Ishikawa (cell line): ENCODE results near the gene SH3BP4.

Experiments
- CEBPB ChIP-seq: IDR thresholded peaks from 2 replicates; pipeline ENCODE4 v1.6.1; 2012
- CREB1 ChIP-seq: IDR thresholded peaks from 2 replicates; pipeline ENCODE4 v1.6.1; 2012; ENCODE audit warnings: low read depth
- EGR1 ChIP-seq: IDR thresholded peaks from 2 replicates; pipeline ENCODE4 v1.6.1; 2012
- EP300 ChIP-seq: IDR thresholded peaks from 2 replicates; pipeline ENCODE4 v1.6.1; 2012; ENCODE audit warnings: borderline replicate concordance
- FOXM1 ChIP-seq: IDR thresholded peaks from 2 replicates; pipeline ENCODE4 v1.6.1; 2012; ENCODE audit warnings: low read depth, borderline replicate concordance
- NFIC ChIP-seq: IDR thresholded peaks from 2 replicates; pipeline ENCODE4 v1.6.1; 2012
- RAD21 ChIP-seq: IDR thresholded peaks from 2 replicates; pipeline ENCODE4 v1.6.1; 2012; ENCODE audit warnings: low read depth
- TAF1 ChIP-seq: IDR thresholded peaks from 2 replicates; pipeline ENCODE4 v1.6.1; 2012; ENCODE audit warnings: low read depth, mild to moderate bottlenecking
- TCF12 ChIP-seq: IDR thresholded peaks from 2 replicates; pipeline ENCODE4 v1.6.1; 2012; ENCODE audit warnings: low read depth
- TEAD4 ChIP-seq: IDR thresholded peaks from 2 replicates; pipeline ENCODE4 v1.6.1; 2012
- YY1 ChIP-seq: IDR thresholded peaks from 2 replicates; pipeline ENCODE4 v1.6.1; 2012; ENCODE audit warnings: low read depth
- ZBTB7A ChIP-seq: IDR thresholded peaks from 2 replicates; pipeline ENCODE4 v1.6.1; 2012; ENCODE audit warnings: low read depth
- TF ChIP-seq, protein P1 (sequence below): IDR thresholded peaks from 2 replicates; pipeline ENCODE4 v1.6.1; 2012
- TF ChIP-seq, protein P2 (sequence below): IDR thresholded peaks from 2 replicates; pipeline ENCODE4 v1.6.1; 2012
- TF ChIP-seq, protein P3 (sequence below): IDR thresholded peaks from 2 replicates; pipeline ENCODE4 v1.6.1; 2012; ENCODE audit warnings: low read depth, mild to moderate bottlenecking

Gene SH3BP4

DNA sequence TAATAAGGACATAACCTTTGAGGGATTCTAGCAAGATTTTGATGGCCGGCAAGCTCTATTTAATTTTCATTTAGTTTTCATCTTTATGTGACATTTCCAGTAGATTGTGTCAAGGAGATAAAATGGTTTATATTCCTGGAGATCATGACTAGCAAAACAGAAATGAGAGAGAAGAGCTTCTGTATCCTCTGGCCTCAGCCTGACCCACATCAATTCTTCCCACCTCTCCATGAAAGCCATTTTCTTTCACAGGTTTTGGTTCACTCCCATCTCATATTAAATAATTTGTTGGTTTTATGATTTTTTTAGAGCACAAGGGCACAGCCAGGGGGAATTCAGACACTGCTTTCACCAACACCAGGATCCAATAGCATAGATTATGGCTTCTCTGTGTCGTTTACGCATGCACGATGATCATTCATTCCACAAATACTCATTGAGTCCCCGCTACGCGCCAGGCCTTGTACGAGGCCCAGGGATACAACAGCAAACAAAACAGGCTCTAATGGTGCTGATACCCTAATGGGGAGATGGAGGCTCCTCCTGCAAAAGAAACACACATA is 85.9 kb downstream of the SH3BP4 start:
- no peak for TF ChIP-seq EGR1
- TF ChIP-seq YY1: no peak
- TF ChIP-seq, protein P1, sequence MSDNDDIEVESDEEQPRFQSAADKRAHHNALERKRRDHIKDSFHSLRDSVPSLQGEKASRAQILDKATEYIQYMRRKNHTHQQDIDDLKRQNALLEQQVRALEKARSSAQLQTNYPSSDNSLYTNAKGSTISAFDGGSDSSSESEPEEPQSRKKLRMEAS: no peak
- TF ChIP-seq TCF12: no peak
- TF ChIP-seq FOXM1: no peak
- TF ChIP-seq ZBTB7A: no peak
- no peak for TF ChIP-seq CREB1
- TF ChIP-seq, protein P2, sequence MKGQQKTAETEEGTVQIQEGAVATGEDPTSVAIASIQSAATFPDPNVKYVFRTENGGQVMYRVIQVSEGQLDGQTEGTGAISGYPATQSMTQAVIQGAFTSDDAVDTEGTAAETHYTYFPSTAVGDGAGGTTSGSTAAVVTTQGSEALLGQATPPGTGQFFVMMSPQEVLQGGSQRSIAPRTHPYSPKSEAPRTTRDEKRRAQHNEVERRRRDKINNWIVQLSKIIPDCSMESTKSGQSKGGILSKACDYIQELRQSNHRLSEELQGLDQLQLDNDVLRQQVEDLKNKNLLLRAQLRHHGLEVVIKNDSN: no peak
- TF ChIP-seq TAF1: no peak
- TF ChIP-seq EP300: no peak
- TF ChIP-seq RAD21: no peak
- TF ChIP-seq, protein P3, sequence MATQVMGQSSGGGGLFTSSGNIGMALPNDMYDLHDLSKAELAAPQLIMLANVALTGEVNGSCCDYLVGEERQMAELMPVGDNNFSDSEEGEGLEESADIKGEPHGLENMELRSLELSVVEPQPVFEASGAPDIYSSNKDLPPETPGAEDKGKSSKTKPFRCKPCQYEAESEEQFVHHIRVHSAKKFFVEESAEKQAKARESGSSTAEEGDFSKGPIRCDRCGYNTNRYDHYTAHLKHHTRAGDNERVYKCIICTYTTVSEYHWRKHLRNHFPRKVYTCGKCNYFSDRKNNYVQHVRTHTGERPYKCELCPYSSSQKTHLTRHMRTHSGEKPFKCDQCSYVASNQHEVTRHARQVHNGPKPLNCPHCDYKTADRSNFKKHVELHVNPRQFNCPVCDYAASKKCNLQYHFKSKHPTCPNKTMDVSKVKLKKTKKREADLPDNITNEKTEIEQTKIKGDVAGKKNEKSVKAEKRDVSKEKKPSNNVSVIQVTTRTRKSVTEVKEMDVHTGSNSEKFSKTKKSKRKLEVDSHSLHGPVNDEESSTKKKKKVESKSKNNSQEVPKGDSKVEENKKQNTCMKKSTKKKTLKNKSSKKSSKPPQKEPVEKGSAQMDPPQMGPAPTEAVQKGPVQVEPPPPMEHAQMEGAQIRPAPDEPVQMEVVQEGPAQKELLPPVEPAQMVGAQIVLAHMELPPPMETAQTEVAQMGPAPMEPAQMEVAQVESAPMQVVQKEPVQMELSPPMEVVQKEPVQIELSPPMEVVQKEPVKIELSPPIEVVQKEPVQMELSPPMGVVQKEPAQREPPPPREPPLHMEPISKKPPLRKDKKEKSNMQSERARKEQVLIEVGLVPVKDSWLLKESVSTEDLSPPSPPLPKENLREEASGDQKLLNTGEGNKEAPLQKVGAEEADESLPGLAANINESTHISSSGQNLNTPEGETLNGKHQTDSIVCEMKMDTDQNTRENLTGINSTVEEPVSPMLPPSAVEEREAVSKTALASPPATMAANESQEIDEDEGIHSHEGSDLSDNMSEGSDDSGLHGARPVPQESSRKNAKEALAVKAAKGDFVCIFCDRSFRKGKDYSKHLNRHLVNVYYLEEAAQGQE: no peak
- no peak for TF ChIP-seq TEAD4
- TF ChIP-seq CEBPB: no peak
- no peak for TF ChIP-seq NFIC

DNA sequence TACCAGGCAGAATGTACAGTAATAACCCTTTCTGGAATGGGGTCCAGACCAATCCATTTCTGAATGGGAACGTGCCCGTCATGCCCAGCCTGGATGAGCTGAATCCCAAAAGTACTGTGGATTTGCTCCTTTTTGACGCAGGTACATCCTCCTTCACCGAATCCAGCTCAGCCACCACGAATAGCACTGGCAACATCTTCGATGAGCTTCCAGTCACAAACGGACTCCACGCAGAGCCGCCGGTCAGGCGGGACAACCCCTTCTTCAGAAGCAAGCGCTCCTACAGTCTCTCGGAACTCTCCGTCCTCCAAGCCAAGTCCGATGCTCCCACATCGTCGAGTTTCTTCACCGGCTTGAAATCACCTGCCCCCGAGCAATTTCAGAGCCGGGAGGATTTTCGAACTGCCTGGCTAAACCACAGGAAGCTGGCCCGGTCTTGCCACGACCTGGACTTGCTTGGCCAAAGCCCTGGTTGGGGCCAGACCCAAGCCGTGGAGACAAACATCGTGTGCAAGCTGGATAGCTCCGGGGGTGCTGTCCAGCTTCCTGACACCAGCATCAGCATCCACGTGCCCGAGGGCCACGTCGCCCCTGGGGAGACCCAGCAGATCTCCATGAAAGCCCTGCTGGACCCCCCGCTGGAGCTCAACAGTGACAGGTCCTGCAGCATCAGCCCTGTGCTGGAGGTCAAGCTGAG is 89.6 kb downstream of the SH3BP4 start:
- TF ChIP-seq FOXM1: no peak
- TF ChIP-seq, protein P3: peak; percentile 55
- TF ChIP-seq, protein P2: no peak

DNA sequence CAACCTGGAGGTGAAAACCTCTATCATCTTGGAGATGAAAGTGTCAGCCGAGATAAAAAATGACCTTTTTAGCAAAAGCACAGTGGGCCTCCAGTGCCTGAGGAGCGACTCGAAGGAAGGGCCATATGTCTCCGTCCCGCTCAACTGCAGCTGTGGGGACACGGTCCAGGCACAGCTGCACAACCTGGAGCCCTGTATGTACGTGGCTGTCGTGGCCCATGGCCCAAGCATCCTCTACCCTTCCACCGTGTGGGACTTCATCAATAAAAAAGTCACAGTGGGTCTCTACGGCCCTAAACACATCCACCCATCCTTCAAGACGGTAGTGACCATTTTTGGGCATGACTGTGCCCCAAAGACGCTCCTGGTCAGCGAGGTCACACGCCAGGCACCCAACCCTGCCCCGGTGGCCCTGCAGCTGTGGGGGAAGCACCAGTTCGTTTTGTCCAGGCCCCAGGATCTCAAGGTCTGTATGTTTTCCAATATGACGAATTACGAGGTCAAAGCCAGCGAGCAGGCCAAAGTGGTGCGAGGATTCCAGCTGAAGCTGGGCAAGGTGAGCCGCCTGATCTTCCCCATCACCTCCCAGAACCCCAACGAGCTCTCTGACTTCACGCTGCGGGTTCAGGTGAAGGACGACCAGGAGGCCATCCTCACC is 90.2 kb downstream of the SH3BP4 start:
- TF ChIP-seq TCF12 (no peak), CREB1 (no peak), CEBPB (no peak), TAF1 (no peak), YY1 (no peak), TEAD4 (no peak), EGR1 (no peak), NFIC (no peak), FOXM1 (no peak), ZBTB7A (no peak), RAD21 (no peak), EP300 (no peak)
- TF ChIP-seq, protein P1: no peak
- TF ChIP-seq, protein P2: no peak
- TF ChIP-seq, protein P3: no peak
